ENCODE data around the gene CORO2B.

Gene CORO2B

GRCh38 chr15:68767833-68768232, 189.0 kb downstream of the CORO2B start:
- no peaks in the 10 kb centered on the region for H3K36me3 ChIP-seq (ENCODE audit: control insufficient read depth in 4 of 4, insufficient read depth in 4 of 4, low read length in 3 of 4)
- ChIA-PET CTCF (interaction anchor here (1.4 kb wide), 1 partner anchor 94 kb away, joined by 4 read pairs; no protein-coding TSS in a partner anchor), POLR2A (no interaction called here)
- no peaks in the 10 kb centered on the region for H3K9me3 ChIP-seq (ENCODE audit: control extremely low read depth in 1 of 5, control insufficient read depth in 4 of 5, insufficient read depth in 2 of 5, low read depth in 1 of 5, low read length in 4 of 5)
- H3K4me3 ChIP-seq (ENCODE audit: control insufficient read depth in 1 of 7, extremely low read depth in 1 of 7, insufficient read depth in 4 of 7, low read depth in 2 of 7, low read length in 6 of 7), result no peak overlapping the region
- peaks cover 0 to 15% (median 8%) of the 10 kb centered on the region in 4 experiments for H3K4me1 ChIP-seq (ENCODE audit: control extremely low read depth in 1 of 4, control insufficient read depth in 4 of 4, insufficient read depth in 4 of 4, low read length in 3 of 4)
- no peaks in the 10 kb centered on the region for H3K27me3 ChIP-seq (replicated peaks in 2 of 5; ENCODE audit: control insufficient read depth in 4 of 5, insufficient read depth in 5 of 5, low read length in 4 of 5)
- WGBS (ENCODE audit: insufficient coverage), result 67% methylated on average over 3 of the region's 4 CpGs
- no peak for DNase-seq
- H3K27ac ChIP-seq (ENCODE audit: insufficient read depth in 1 of 2, low read depth in 1 of 2, low read length in 2 of 2, poor library complexity in 1 of 2, severe bottlenecking in 2 of 2), result no peak overlapping the region

- no peaks in the 10 kb centered on the region for H3K9me3 ChIP-seq (ENCODE audit: control extremely low read depth in 1 of 5, control insufficient read depth in 4 of 5, insufficient read depth in 2 of 5, low read depth in 1 of 5, low read length in 4 of 5)
- H3K27ac ChIP-seq (ENCODE audit: insufficient read depth in 1 of 2, low read depth in 1 of 2, low read length in 2 of 2, poor library complexity in 1 of 2, severe bottlenecking in 2 of 2), result no peak overlapping the region
- ChIA-PET POLR2A (no interaction called here), CTCF (interaction anchor here (1.4 kb wide), 1 partner anchor 95 kb away, joined by 4 read pairs; no protein-coding TSS in a partner anchor)
- no peaks in the 10 kb centered on the region for H3K36me3 ChIP-seq (ENCODE audit: control insufficient read depth in 4 of 4, insufficient read depth in 4 of 4, low read length in 3 of 4)
- no CpG with 5 or more reads among the region's 2 CpGs for WGBS (ENCODE audit: insufficient coverage)
- H3K4me3 ChIP-seq (ENCODE audit: control insufficient read depth in 1 of 7, extremely low read depth in 1 of 7, insufficient read depth in 4 of 7, low read depth in 2 of 7, low read length in 6 of 7), result no peak overlapping the region
- peak in 2 of 3 donors; percentile 54 to 71 for DNase-seq
- peaks cover 0 to 15% (median 8%) of the 10 kb centered on the region in 4 experiments for H3K4me1 ChIP-seq (ENCODE audit: control extremely low read depth in 1 of 4, control insufficient read depth in 4 of 4, insufficient read depth in 4 of 4, low read length in 3 of 4)
- H3K27me3 ChIP-seq (replicated peaks in 2 of 5; ENCODE audit: control insufficient read depth in 4 of 5, insufficient read depth in 5 of 5, low read length in 4 of 5), result no peaks in the 10 kb centered on the region
These were observed 189.5 kb downstream of the CORO2B start for GRCh38 chr15:68768321-68768720.

- CTCF ChIA-PET, result interaction anchor here (0.7 kb wide), 1 partner anchor 14 kb away, joined by 3 read pairs; no protein-coding TSS in a partner anchor
- H3K9me3 ChIP-seq (ENCODE audit: control extremely low read depth in 1 of 5, control insufficient read depth in 4 of 5, insufficient read depth in 2 of 5, low read depth in 1 of 5, low read length in 4 of 5), result peaks cover 0 to 4% (median 0%) of the 10 kb centered on the region in 5 experiments
- WGBS (ENCODE audit: insufficient coverage), result 96% methylated on average over 2 of the region's 2 CpGs
- no peak overlapping the region for H3K4me3 ChIP-seq (ENCODE audit: control insufficient read depth in 1 of 7, extremely low read depth in 1 of 7, insufficient read depth in 4 of 7, low read depth in 2 of 7, low read length in 6 of 7)
- no peaks in the 10 kb centered on the region for H3K27me3 ChIP-seq (replicated peaks in 2 of 5; ENCODE audit: control insufficient read depth in 4 of 5, insufficient read depth in 5 of 5, low read length in 4 of 5)
- POLR2A ChIA-PET, result no interaction called here
- H3K36me3 ChIP-seq (ENCODE audit: control insufficient read depth in 4 of 4, insufficient read depth in 4 of 4, low read length in 3 of 4), result no peaks in the 10 kb centered on the region
- no peak for DNase-seq
- no peak overlapping the region for H3K27ac ChIP-seq (ENCODE audit: insufficient read depth in 1 of 2, low read depth in 1 of 2, low read length in 2 of 2, poor library complexity in 1 of 2, severe bottlenecking in 2 of 2)
- peaks cover 0 to 15% (median 8%) of the 10 kb centered on the region in 4 experiments for H3K4me1 ChIP-seq (ENCODE audit: control extremely low read depth in 1 of 4, control insufficient read depth in 4 of 4, insufficient read depth in 4 of 4, low read length in 3 of 4)
These were observed 190.9 kb downstream of the CORO2B start for GRCh38 chr15:68769702-68770101.

- H3K27ac ChIP-seq (ENCODE audit: insufficient read depth in 1 of 2, low read depth in 1 of 2, low read length in 2 of 2, poor library complexity in 1 of 2, severe bottlenecking in 2 of 2), result no peak overlapping the region
- H3K4me3 ChIP-seq (ENCODE audit: control insufficient read depth in 1 of 7, extremely low read depth in 1 of 7, insufficient read depth in 4 of 7, low read depth in 2 of 7, low read length in 6 of 7), result no peak overlapping the region
- peaks cover 0 to 15% (median 8%) of the 10 kb centered on the region in 4 experiments for H3K4me1 ChIP-seq (ENCODE audit: control extremely low read depth in 1 of 4, control insufficient read depth in 4 of 4, insufficient read depth in 4 of 4, low read length in 3 of 4)
- H3K36me3 ChIP-seq (ENCODE audit: control insufficient read depth in 4 of 4, insufficient read depth in 4 of 4, low read length in 3 of 4), result no peaks in the 10 kb centered on the region
- peaks cover 0 to 4% (median 0%) of the 10 kb centered on the region in 5 experiments for H3K9me3 ChIP-seq (ENCODE audit: control extremely low read depth in 1 of 5, control insufficient read depth in 4 of 5, insufficient read depth in 2 of 5, low read depth in 1 of 5, low read length in 4 of 5)
- ChIA-PET POLR2A (no interaction called here), CTCF (interaction anchor here (1.0 to 1.3 kb wide), 2 partner anchors 9 to 106 kb away, joined by 3 to 4 read pairs; no protein-coding TSS in a partner anchor)
- DNase-seq, result peak in 2 of 3 donors; percentile 59 to 61
- no peaks in the 10 kb centered on the region for H3K27me3 ChIP-seq (replicated peaks in 2 of 5; ENCODE audit: control insufficient read depth in 4 of 5, insufficient read depth in 5 of 5, low read length in 4 of 5)
These were observed 191.4 kb downstream of the CORO2B start for GRCh38 chr15:68770216-68770615.

- H3K27me3 ChIP-seq (replicated peaks in 2 of 5; ENCODE audit: control insufficient read depth in 4 of 5, insufficient read depth in 5 of 5, low read length in 4 of 5), result no peaks in the 10 kb centered on the region
- no peak overlapping the region for H3K4me3 ChIP-seq (ENCODE audit: control insufficient read depth in 1 of 7, extremely low read depth in 1 of 7, insufficient read depth in 4 of 7, low read depth in 2 of 7, low read length in 6 of 7)
- H3K9me3 ChIP-seq (ENCODE audit: control extremely low read depth in 1 of 5, control insufficient read depth in 4 of 5, insufficient read depth in 2 of 5, low read depth in 1 of 5, low read length in 4 of 5), result peaks cover 0 to 4% (median 0%) of the 10 kb centered on the region in 5 experiments
- ChIA-PET POLR2A (no interaction called here), CTCF (interaction anchor here (1.1 to 1.7 kb wide), 4 partner anchors 8 to 44 kb away, joined by 3 to 4 read pairs (median 3); no protein-coding TSS in a partner anchor)
- DNase-seq, result no peak
- 100% methylated on average over 1 of the region's 2 CpGs for WGBS (ENCODE audit: insufficient coverage)
- H3K27ac ChIP-seq (ENCODE audit: insufficient read depth in 1 of 2, low read depth in 1 of 2, low read length in 2 of 2, poor library complexity in 1 of 2, severe bottlenecking in 2 of 2), result no peak overlapping the region
- peaks cover 0 to 12% (median 3%) of the 10 kb centered on the region in 4 experiments for H3K36me3 ChIP-seq (ENCODE audit: control insufficient read depth in 4 of 4, insufficient read depth in 4 of 4, low read length in 3 of 4)
- H3K4me1 ChIP-seq (ENCODE audit: control extremely low read depth in 1 of 4, control insufficient read depth in 4 of 4, insufficient read depth in 4 of 4, low read length in 3 of 4), result peaks cover 0 to 22% (median 8%) of the 10 kb centered on the region in 4 experiments
These were observed 194.2 kb downstream of the CORO2B start for GRCh38 chr15:68773036-68773435.

GRCh38 chr15:68774120-68774519, 195.3 kb downstream of the CORO2B start:
- POLR2A ChIA-PET, result no interaction called here
- H3K4me3 ChIP-seq (ENCODE audit: control insufficient read depth in 1 of 7, extremely low read depth in 1 of 7, insufficient read depth in 4 of 7, low read depth in 2 of 7, low read length in 6 of 7), result no peak overlapping the region
- CTCF ChIA-PET, result interaction anchor here (1.3 to 1.8 kb wide), 3 partner anchors 9 to 40 kb away, joined by 3 to 4 read pairs (median 4); no protein-coding TSS in a partner anchor
- H3K27ac ChIP-seq (ENCODE audit: insufficient read depth in 1 of 2, low read depth in 1 of 2, low read length in 2 of 2, poor library complexity in 1 of 2, severe bottlenecking in 2 of 2), result no peak overlapping the region
- DNase-seq, result no peak
- peaks cover 0 to 15% (median 7%) of the 10 kb centered on the region in 4 experiments for H3K36me3 ChIP-seq (ENCODE audit: control insufficient read depth in 4 of 4, insufficient read depth in 4 of 4, low read length in 3 of 4)
- 100% methylated on average over 3 of the region's 4 CpGs for WGBS (ENCODE audit: insufficient coverage)
- H3K27me3 ChIP-seq (replicated peaks in 2 of 5; ENCODE audit: control insufficient read depth in 4 of 5, insufficient read depth in 5 of 5, low read length in 4 of 5), result no peaks in the 10 kb centered on the region
- H3K4me1 ChIP-seq (ENCODE audit: control extremely low read depth in 1 of 4, control insufficient read depth in 4 of 4, insufficient read depth in 4 of 4, low read length in 3 of 4), result peaks cover 0 to 22% (median 8%) of the 10 kb centered on the region in 4 experiments
- peaks cover 0 to 4% (median 0%) of the 10 kb centered on the region in 5 experiments for H3K9me3 ChIP-seq (ENCODE audit: control extremely low read depth in 1 of 5, control insufficient read depth in 4 of 5, insufficient read depth in 2 of 5, low read depth in 1 of 5, low read length in 4 of 5)

GRCh38 chr15:68774521-68775235, 195.9 kb downstream of the CORO2B start:
- POLR2A ChIA-PET, result no interaction called here
- Histone ChIP-seq H3K4me3 (ENCODE audit: control insufficient read depth in 1 of 7, extremely low read depth in 1 of 7, insufficient read depth in 4 of 7, low read depth in 2 of 7, low read length in 6 of 7) (no peak overlapping the region), H3K36me3 (ENCODE audit: control insufficient read depth in 4 of 4, insufficient read depth in 4 of 4, low read length in 3 of 4) (peaks cover 4 to 20% (median 11%) of the 10 kb centered on the region in 4 experiments), H3K27ac (ENCODE audit: insufficient read depth in 1 of 2, low read depth in 1 of 2, low read length in 2 of 2, poor library complexity in 1 of 2, severe bottlenecking in 2 of 2) (no peak overlapping the region), H3K4me1 (ENCODE audit: control extremely low read depth in 1 of 4, control insufficient read depth in 4 of 4, insufficient read depth in 4 of 4, low read length in 3 of 4) (peaks cover 0 to 24% (median 8%) of the 10 kb centered on the region in 4 experiments), H3K9me3 (ENCODE audit: control extremely low read depth in 1 of 5, control insufficient read depth in 4 of 5, insufficient read depth in 2 of 5, low read depth in 1 of 5, low read length in 4 of 5) (peaks cover 0 to 4% (median 0%) of the 10 kb centered on the region in 5 experiments), H3K27me3 (replicated peaks in 2 of 5; ENCODE audit: control insufficient read depth in 4 of 5, insufficient read depth in 5 of 5, low read length in 4 of 5) (no peaks in the 10 kb centered on the region)
- CTCF ChIA-PET, result interaction anchor here (1.7 to 1.8 kb wide), 2 partner anchors 10 kb away, joined by 4 read pairs; no protein-coding TSS in a partner anchor
- DNase-seq, result no peak
- WGBS (ENCODE audit: insufficient coverage), result 100% methylated on average over 1 of the region's 3 CpGs

Data from common myeloid progenitor, CD34-positive (primary cell).